Measurements from ENCODE around the gene PRKCD. TPM values are rescaled to one million over a fixed set of nuclear protein-coding genes. Genes with fewer than 3 reads are reported as not detected.

Gene PRKCD
- total and polyA plus RNA-seq, 2 of the 4 experiments (the other 2 are of a cell fraction) = 4.3 to 19.0 TPM

- no peak overlapping the region for H2BK5ac ChIP-seq (ENCODE audit: low read depth, low read length, poor library complexity, severe bottlenecking)
- peak overlapping the region; percentile 63 for H3K23ac ChIP-seq (ENCODE audit: low read depth, low read length)
- H2AK9ac ChIP-seq (replicated peaks; ENCODE audit: low read depth, low read length, poor library complexity) = peak overlapping the region; percentile 92
- H3K4me2 ChIP-seq (ENCODE audit: low read depth, low read length) = peak overlapping the region; percentile 60
- no peak overlapping the region for H3K9ac ChIP-seq (ENCODE audit: low read depth, low read length)
- H3K36me3 ChIP-seq (ENCODE audit: control insufficient read depth, insufficient read depth, low read length) = 0 out of 2 replicates have a peak, but pooled peaks cover 2% of the 10 kb centered on the region
- in situ Hi-C loops (cut with MboI; ENCODE audit: low sequenced_read_pairs) = no loop called here
- H2BK20ac ChIP-seq (ENCODE audit: low read depth, low read length) = no peak overlapping the region
- peak overlapping the region; percentile 99 for H3K4me3 ChIP-seq (ENCODE audit: insufficient read depth, low read depth, low read length)
- peaks cover 29% of the 10 kb centered on the region for H3K4me1 ChIP-seq (ENCODE audit: control insufficient read depth, insufficient read depth, low read length)
- ChIA-PET POLR2A (ENCODE audit: unreplicated experiment) (no interaction called here), CTCF (no interaction called here)
- H4K20me1 ChIP-seq (ENCODE audit: insufficient read depth, low read length) = peaks cover 13% of the 10 kb centered on the region; the same call in 1 of the 2 replicates
- H4K8ac ChIP-seq (ENCODE audit: low read depth in 2 of 2, low read length in 2 of 2) = peak overlapping the region in 1 of 2 experiments; percentile 44; a peak in 2 of 4 replicates
- TF ChIP-seq POLR2A (IDR thresholded peaks at IDR 0.05; ENCODE audit: low read depth, low read length) (no peak), FOS (IDR thresholded peaks at IDR 0.05; ENCODE audit: low read depth, low read length) (no peak), ELK1 (IDR thresholded peaks at IDR 0.05; ENCODE audit: borderline replicate concordance, low read depth, low read length) (no peak), RAD21 (IDR thresholded peaks at IDR 0.05; ENCODE audit: low read length) (no peak), CEBPB (IDR thresholded peaks at IDR 0.05; ENCODE audit: low read depth, low read length) (no peak), CHD1 (IDR thresholded peaks at IDR 0.05; ENCODE audit: low read depth, low read length) (no peak), SMC3 (IDR thresholded peaks at IDR 0.05; ENCODE audit: low read depth, low read length) (no peak), MAFK (IDR thresholded peaks at IDR 0.05; ENCODE audit: low read depth, low read length) (no peak), BHLHE40 (IDR thresholded peaks at IDR 0.05; ENCODE audit: low read depth, low read length) (no peak), RFX5 (IDR thresholded peaks at IDR 0.05; ENCODE audit: low read depth, low read length) (no peak), NFE2L2 (IDR thresholded peaks at IDR 0.05; ENCODE audit: low read depth, low read length) (no peak)
- ATAC-seq (ENCODE audit: low read depth) (no peak), DNase-seq (no peak)
- H2BK120ac ChIP-seq (ENCODE audit: low read depth, low read length) = no peak overlapping the region
- no peaks in the 10 kb centered on the region for H3K9me3 ChIP-seq (ENCODE audit: control insufficient read depth, insufficient read depth, low read length)
- no peak overlapping the region for H3K56ac ChIP-seq (ENCODE audit: extremely low read depth, insufficient read depth, low read length)
- peaks cover 26% of the 10 kb centered on the region for H3K9me1 ChIP-seq (ENCODE audit: insufficient read depth, low read length)
- H4K91ac ChIP-seq (ENCODE audit: insufficient read depth, low read depth, low read length) = no peak overlapping the region
- intact Hi-C loops (cut with micrococcal nuclease) = no loop called here
- H3K18ac ChIP-seq (ENCODE audit: low read depth, low read length) = no peak overlapping the region
- H2AK5ac ChIP-seq (ENCODE audit: low read depth, low read length) = peak overlapping the region; percentile 90; the same call in 1 of the 2 replicates
- peak overlapping the region; percentile 69 for H3K4ac ChIP-seq (ENCODE audit: low read depth, low read length)
- BruUV-seq (replicated peaks) = no TSS peak
- H3K27me3 ChIP-seq (ENCODE audit: control insufficient read depth, insufficient read depth, low read length) = peaks cover 2% of the 10 kb centered on the region; the same call in 1 of the 2 replicates
- WGBS, 2 experiments (ENCODE audit: extremely low coverage in 2 of 2, insufficient read length in 1 of 2) = 68% methylated on average over 7 of the region's 12 CpGs; no CpG with 5 or more reads in 1 of the 2 experiments
- peak overlapping the region; percentile 27 for H3K14ac ChIP-seq (replicated peaks; ENCODE audit: low read depth, low read length)
- peaks cover 22 to 49% of the 10 kb centered on the region in 2 experiments; a peak in 3 of 4 replicates for H3K79me1 ChIP-seq (ENCODE audit: low read depth in 1 of 2, low read length in 2 of 2)
- H2AFZ ChIP-seq (replicated peaks; ENCODE audit: low read length, poor library complexity) = peak overlapping the region; percentile 84
- H3K27ac ChIP-seq (ENCODE audit: insufficient read depth, low read length) = no peak overlapping the region
- dilution Hi-C loops (cut with HindIII; ENCODE audit: low sequenced_read_pairs, unreplicated experiment) = no loop called here
- H2BK15ac ChIP-seq (ENCODE audit: low read depth, low read length) = no peak overlapping the region
- H4K5ac ChIP-seq (ENCODE audit: low read depth, low read length) = no peak overlapping the region
Observed at GRCh38 chr3:53162672-53163443, 1.8 kb downstream of the PRKCD start.

Measured in IMR-90 (cell line).